Pulmonary artery endothelial cell (primary cell): ENCODE measurements around the gene EMP1. TPM values are rescaled to one million over a fixed set of nuclear protein-coding genes. Genes with fewer than 3 reads are reported as not detected.

Experiments
- DNase-seq: peaks from one replicate; pipeline ENCODE4 v3.0.0-alpha.2; 2011; ENCODE audit warnings: low read depth, low spot score
- total RNA-seq: library from RNA; depleted of rRNA; stranded (reverse); fragments of >200 nt; gene quantifications from 2 replicates; pipeline ENCODE4 v1.2.3, GENCODE V29; 2014

Gene EMP1
- total RNA-seq, 1 donor from 2014 or later = 167 TPM

GRCh38 chr12:13219320-13219719, 22.8 kb downstream of the EMP1 start:
- DNase-seq = no peak

- no peak for DNase-seq
These were observed 24.3 kb downstream of the EMP1 start for GRCh38 chr12:13220838-13221237.

- no peak for DNase-seq
These were observed 25.6 kb downstream of the EMP1 start for GRCh38 chr12:13222076-13222475.

GRCh38 chr12:13223179-13223804, 26.8 kb downstream of the EMP1 start:
- DNase-seq = no peak

- DNase-seq = no peak
These were observed 27.4 kb downstream of the EMP1 start for GRCh38 chr12:13223941-13224340.

- no peak for DNase-seq
These were observed 30.7 kb downstream of the EMP1 start for GRCh38 chr12:13227191-13227590.

- DNase-seq = no peak
These were observed 32.1 kb downstream of the EMP1 start for GRCh38 chr12:13228579-13228978.

GRCh38 chr12:13229504-13229903, 33.0 kb downstream of the EMP1 start:
- no peak for DNase-seq

- DNase-seq = no peak
These were observed 34.0 kb downstream of the EMP1 start for GRCh38 chr12:13230500-13230899.

- peak; percentile 22 for DNase-seq
These were observed 37.5 kb downstream of the EMP1 start for GRCh38 chr12:13233830-13234641.

GRCh38 chr12:13238204-13238603, 41.7 kb downstream of the EMP1 start:
- no peak for DNase-seq

GRCh38 chr12:13241833-13242488, 45.4 kb downstream of the EMP1 start:
- DNase-seq = no peak

- DNase-seq = no peak
These were observed 46.4 kb downstream of the EMP1 start for GRCh38 chr12:13242936-13243335.

- no peak for DNase-seq
These were observed 47.1 kb downstream of the EMP1 start for GRCh38 chr12:13243516-13244070.

GRCh38 chr12:13247596-13247995, 51.1 kb downstream of the EMP1 start:
- no peak for DNase-seq

GRCh38 chr12:13248964-13249363, 52.4 kb downstream of the EMP1 start:
- DNase-seq = no peak

- no peak for DNase-seq
These were observed 53.9 kb downstream of the EMP1 start for GRCh38 chr12:13250416-13250815.

GRCh38 chr12:13251521-13251920, 55.0 kb downstream of the EMP1 start:
- no peak for DNase-seq

GRCh38 chr12:13252024-13252423, 55.5 kb downstream of the EMP1 start:
- DNase-seq = no peak

GRCh38 chr12:13252616-13253015, 56.1 kb downstream of the EMP1 start:
- DNase-seq = no peak

GRCh38 chr12:13253966-13254760, 57.6 kb downstream of the EMP1 start:
- no peak for DNase-seq
